Measurements from ENCODE around the gene COMMD10.

DNA sequence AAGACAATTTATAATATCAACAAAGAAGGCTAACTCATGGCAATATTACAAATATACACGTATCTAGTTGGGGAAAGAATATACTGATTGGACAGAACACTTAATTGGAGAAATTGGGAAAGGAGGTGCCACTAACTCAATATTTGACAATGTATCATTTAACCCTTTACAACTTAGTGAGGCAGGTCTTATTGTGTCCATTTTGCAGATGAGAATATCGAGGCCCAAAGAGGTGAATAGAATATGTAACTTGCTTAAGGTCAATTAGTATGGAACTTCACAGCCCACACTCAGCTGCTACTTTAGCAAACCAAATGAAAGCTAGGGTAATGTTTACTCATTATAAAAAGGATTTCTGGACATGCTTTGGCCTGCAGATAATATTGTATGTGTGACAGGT, 46.2 kb downstream of the COMMD10 start:
- TF ChIP-seq POLR2AphosphoS5 (IDR thresholded peaks at IDR 0.05) (no peak), EP300 (IDR thresholded peaks at IDR 0.05) (no peak), POLR2A (IDR thresholded peaks at IDR 0.05; ENCODE audit: low read depth) (no peak)
